ENCODE measurements around the gene RPRD2. TPM values are rescaled to one million over a fixed set of nuclear protein-coding genes. Genes with fewer than 3 reads are reported as not detected.

The RPRD2 gene
- total and polyA plus RNA-seq, 9 of the 15 experiments (the other 6 are each of a cell fraction or from before 2014, with no cell fraction given): 1.5 to 21.6 (median 7.7) TPM

GRCh38 chr1:150486966-150487762, 123.2 kb downstream of the RPRD2 start, which contains the start of gene TARS2 (continued):
- TF ChIP-seq ELK3 (CRISPR knock-in tag; IDR thresholded peaks at IDR 0.05): no peak
- TF ChIP-seq PHF8 (IDR thresholded peaks at IDR 0.05; ENCODE audit: borderline replicate concordance, low read length): peak; percentile 84; the same call in 1 of the 2 replicates
- 0 out of 2 replicates have a peak, but pooled peaks have one; percentile 68 for TF ChIP-seq ZHX1 (conservative IDR thresholded peaks at IDR 0.05; ENCODE audit: low read length)
- TF ChIP-seq, protein P1, sequence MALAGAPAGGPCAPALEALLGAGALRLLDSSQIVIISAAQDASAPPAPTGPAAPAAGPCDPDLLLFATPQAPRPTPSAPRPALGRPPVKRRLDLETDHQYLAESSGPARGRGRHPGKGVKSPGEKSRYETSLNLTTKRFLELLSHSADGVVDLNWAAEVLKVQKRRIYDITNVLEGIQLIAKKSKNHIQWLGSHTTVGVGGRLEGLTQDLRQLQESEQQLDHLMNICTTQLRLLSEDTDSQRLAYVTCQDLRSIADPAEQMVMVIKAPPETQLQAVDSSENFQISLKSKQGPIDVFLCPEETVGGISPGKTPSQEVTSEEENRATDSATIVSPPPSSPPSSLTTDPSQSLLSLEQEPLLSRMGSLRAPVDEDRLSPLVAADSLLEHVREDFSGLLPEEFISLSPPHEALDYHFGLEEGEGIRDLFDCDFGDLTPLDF (CRISPR knock-in tag; IDR thresholded peaks at IDR 0.05): 0 out of 2 replicates have a peak, but pooled peaks have one; percentile 44
- no peak for TF ChIP-seq MCM3 (IDR thresholded peaks at IDR 0.05)
- no peak for TF ChIP-seq POLR2AphosphoS2 (IDR thresholded peaks at IDR 0.05; ENCODE audit: low read length)
- TF ChIP-seq, protein P2, sequence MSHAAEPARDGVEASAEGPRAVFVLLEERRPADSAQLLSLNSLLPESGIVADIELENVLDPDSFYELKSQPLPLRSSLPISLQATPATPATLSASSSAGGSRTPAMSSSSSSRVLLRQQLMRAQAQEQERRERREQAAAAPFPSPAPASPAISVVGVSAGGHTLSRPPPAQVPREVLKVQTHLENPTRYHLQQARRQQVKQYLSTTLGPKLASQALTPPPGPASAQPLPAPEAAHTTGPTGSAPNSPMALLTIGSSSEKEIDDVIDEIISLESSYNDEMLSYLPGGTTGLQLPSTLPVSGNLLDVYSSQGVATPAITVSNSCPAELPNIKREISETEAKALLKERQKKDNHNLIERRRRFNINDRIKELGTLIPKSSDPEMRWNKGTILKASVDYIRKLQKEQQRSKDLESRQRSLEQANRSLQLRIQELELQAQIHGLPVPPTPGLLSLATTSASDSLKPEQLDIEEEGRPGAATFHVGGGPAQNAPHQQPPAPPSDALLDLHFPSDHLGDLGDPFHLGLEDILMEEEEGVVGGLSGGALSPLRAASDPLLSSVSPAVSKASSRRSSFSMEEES (CRISPR knock-in tag; IDR thresholded peaks at IDR 0.05): no peak
- TF ChIP-seq, protein P3, sequence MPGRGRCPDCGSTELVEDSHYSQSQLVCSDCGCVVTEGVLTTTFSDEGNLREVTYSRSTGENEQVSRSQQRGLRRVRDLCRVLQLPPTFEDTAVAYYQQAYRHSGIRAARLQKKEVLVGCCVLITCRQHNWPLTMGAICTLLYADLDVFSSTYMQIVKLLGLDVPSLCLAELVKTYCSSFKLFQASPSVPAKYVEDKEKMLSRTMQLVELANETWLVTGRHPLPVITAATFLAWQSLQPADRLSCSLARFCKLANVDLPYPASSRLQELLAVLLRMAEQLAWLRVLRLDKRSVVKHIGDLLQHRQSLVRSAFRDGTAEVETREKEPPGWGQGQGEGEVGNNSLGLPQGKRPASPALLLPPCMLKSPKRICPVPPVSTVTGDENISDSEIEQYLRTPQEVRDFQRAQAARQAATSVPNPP (IDR thresholded peaks at IDR 0.05; ENCODE audit: borderline replicate concordance, insufficient read depth, insufficient read length): no peak
- no peak for TF ChIP-seq OTX1 (CRISPR knock-in tag; IDR thresholded peaks at IDR 0.05)
- TF ChIP-seq ZNF282 (CRISPR knock-in tag; IDR thresholded peaks at IDR 0.05): no peak
- TF ChIP-seq JUND (IDR thresholded peaks at IDR 0.05; ENCODE audit: borderline replicate concordance, low read depth, low read length): peak; percentile 73
- peak; percentile 61; the same call in 2 of the 3 replicates for TF ChIP-seq JUND (tag; IDR thresholded peaks at IDR 0.05; ENCODE audit: borderline replicate concordance, low read depth, low read length)
- TF ChIP-seq ZNF316 (IDR thresholded peaks at IDR 0.05): no peak
- no peak for TF ChIP-seq SFPQ (IDR thresholded peaks at IDR 0.05; ENCODE audit: low read depth, low read length)
- TF ChIP-seq U2AF2 (optimal IDR thresholded peaks at IDR 0.05; ENCODE audit: low read depth, low read length): no peak
- TF ChIP-seq TBP (optimal IDR thresholded peaks at IDR 0.05; ENCODE audit: low read depth, low read length): peak; percentile 78
- TF ChIP-seq ZNF408 (CRISPR knock-in tag; IDR thresholded peaks at IDR 0.05; ENCODE audit: low read depth): no peak
